Measurements from ENCODE around the gene FATE1.

Gene FATE1

DNA sequence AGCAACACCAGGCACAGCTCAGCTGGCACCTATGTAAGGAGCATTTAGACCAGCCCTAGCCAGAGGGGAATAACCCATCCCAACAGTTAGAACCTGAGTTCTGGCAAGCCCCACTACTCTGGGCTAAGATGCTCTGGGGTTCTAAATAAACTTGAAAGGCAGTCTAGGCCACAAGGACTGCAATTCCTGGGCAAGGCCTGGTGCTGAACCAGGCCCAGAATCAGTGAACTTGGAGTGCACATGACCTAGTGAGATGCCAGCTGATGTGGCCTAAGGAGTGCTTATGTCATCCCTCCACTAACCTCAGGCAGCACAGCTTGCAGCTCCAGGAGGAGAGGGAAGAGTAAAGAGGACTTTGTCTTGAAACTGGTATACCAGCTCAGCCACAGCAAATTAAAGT lies 28.2 kb upstream of the FATE1 start:
- H3K27ac ChIP-seq (ENCODE audit: extremely low read depth, low read depth, low read length), result no peak overlapping the region
- no peaks in the 10 kb centered on the region for H3K4me1 ChIP-seq (ENCODE audit: control insufficient read depth, insufficient read depth, low read length)
- no peak overlapping the region for H3K4me3 ChIP-seq (ENCODE audit: low read depth, low read length)
- CTCF ChIA-PET, result interaction anchor here (0.6 kb wide), 1 partner anchor 60 kb away, joined by 3 read pairs; no protein-coding TSS in a partner anchor
- POLR2A ChIA-PET, result no interaction called here
- H3K36me3 ChIP-seq (ENCODE audit: control insufficient read depth in 2 of 2, insufficient read depth in 1 of 2, low read length in 2 of 2), result no peaks in the 10 kb centered on the region
- TF ChIP-seq ZFP37 (tag by site-specific recombination; IDR thresholded peaks at IDR 0.05), result no peak
- TF ChIP-seq ZNF133 (tag by site-specific recombination; IDR thresholded peaks at IDR 0.05), result no peak
- no peak for TF ChIP-seq ZNF768 (tag by site-specific recombination; IDR thresholded peaks at IDR 0.05)
- no peak for TF ChIP-seq ZSCAN30 (tag by site-specific recombination; IDR thresholded peaks at IDR 0.05)
- no peak for TF ChIP-seq SCRT1 (tag by site-specific recombination; IDR thresholded peaks at IDR 0.05; ENCODE audit: borderline replicate concordance)
- TF ChIP-seq ZNF184 (tag by site-specific recombination; IDR thresholded peaks at IDR 0.05), result no peak
- no peak for TF ChIP-seq ZNF175 (tag by site-specific recombination; IDR thresholded peaks at IDR 0.05)
- TF ChIP-seq, protein P1, sequence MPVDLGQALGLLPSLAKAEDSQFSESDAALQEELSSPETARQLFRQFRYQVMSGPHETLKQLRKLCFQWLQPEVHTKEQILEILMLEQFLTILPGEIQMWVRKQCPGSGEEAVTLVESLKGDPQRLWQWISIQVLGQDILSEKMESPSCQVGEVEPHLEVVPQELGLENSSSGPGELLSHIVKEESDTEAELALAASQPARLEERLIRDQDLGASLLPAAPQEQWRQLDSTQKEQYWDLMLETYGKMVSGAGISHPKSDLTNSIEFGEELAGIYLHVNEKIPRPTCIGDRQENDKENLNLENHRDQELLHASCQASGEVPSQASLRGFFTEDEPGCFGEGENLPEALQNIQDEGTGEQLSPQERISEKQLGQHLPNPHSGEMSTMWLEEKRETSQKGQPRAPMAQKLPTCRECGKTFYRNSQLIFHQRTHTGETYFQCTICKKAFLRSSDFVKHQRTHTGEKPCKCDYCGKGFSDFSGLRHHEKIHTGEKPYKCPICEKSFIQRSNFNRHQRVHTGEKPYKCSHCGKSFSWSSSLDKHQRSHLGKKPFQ (tag by site-specific recombination; IDR thresholded peaks at IDR 0.05), result no peak
- TF ChIP-seq, protein P2, sequence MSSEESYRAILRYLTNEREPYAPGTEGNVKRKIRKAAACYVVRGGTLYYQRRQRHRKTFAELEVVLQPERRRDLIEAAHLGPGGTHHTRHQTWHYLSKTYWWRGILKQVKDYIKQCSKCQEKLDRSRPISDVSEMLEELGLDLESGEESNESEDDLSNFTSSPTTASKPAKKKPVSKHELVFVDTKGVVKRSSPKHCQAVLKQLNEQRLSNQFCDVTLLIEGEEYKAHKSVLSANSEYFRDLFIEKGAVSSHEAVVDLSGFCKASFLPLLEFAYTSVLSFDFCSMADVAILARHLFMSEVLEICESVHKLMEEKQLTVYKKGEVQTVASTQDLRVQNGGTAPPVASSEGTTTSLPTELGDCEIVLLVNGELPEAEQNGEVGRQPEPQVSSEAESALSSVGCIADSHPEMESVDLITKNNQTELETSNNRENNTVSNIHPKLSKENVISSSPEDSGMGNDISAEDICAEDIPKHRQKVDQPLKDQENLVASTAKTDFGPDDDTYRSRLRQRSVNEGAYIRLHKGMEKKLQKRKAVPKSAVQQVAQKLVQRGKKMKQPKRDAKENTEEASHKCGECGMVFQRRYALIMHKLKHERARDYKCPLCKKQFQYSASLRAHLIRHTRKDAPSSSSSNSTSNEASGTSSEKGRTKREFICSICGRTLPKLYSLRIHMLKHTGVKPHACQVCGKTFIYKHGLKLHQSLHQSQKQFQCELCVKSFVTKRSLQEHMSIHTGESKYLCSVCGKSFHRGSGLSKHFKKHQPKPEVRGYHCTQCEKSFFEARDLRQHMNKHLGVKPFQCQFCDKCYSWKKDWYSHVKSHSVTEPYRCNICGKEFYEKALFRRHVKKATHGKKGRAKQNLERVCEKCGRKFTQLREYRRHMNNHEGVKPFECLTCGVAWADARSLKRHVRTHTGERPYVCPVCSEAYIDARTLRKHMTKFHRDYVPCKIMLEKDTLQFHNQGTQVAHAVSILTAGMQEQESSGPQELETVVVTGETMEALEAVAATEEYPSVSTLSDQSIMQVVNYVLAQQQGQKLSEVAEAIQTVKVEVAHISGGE (tag by site-specific recombination; conservative IDR thresholded peaks at IDR 0.05; ENCODE audit: low read depth), result no peak
- TF ChIP-seq, protein P3, sequence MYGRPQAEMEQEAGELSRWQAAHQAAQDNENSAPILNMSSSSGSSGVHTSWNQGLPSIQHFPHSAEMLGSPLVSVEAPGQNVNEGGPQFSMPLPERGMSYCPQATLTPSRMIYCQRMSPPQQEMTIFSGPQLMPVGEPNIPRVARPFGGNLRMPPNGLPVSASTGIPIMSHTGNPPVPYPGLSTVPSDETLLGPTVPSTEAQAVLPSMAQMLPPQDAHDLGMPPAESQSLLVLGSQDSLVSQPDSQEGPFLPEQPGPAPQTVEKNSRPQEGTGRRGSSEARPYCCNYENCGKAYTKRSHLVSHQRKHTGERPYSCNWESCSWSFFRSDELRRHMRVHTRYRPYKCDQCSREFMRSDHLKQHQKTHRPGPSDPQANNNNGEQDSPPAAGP (tag by site-specific recombination; IDR thresholded peaks at IDR 0.05), result no peak
- TF ChIP-seq ZNF138 (tag by site-specific recombination; IDR thresholded peaks at IDR 0.05; ENCODE audit: borderline replicate concordance), result no peak
- no peak for TF ChIP-seq ZNF529 (tag by site-specific recombination; IDR thresholded peaks at IDR 0.05; ENCODE audit: insufficient replicate concordance)
- TF ChIP-seq KLF7 (tag by site-specific recombination; IDR thresholded peaks at IDR 0.05; ENCODE audit: borderline replicate concordance), result no peak
- no peak for TF ChIP-seq ZNF48 (tag by site-specific recombination; IDR thresholded peaks at IDR 0.05)
- TF ChIP-seq, protein P4, sequence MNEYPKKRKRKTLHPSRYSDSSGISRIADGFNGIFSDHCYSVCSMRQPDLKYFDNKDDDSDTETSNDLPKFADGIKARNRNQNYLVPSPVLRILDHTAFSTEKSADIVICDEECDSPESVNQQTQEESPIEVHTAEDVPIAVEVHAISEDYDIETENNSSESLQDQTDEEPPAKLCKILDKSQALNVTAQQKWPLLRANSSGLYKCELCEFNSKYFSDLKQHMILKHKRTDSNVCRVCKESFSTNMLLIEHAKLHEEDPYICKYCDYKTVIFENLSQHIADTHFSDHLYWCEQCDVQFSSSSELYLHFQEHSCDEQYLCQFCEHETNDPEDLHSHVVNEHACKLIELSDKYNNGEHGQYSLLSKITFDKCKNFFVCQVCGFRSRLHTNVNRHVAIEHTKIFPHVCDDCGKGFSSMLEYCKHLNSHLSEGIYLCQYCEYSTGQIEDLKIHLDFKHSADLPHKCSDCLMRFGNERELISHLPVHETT (tag by site-specific recombination; IDR thresholded peaks at IDR 0.05), result no peak
- TF ChIP-seq ZNF354C (tag by site-specific recombination; IDR thresholded peaks at IDR 0.05; ENCODE audit: borderline replicate concordance, low read depth), result no peak
- no peak for TF ChIP-seq MZF1 (tag by site-specific recombination; IDR thresholded peaks at IDR 0.05; ENCODE audit: borderline replicate concordance)
- TF ChIP-seq, protein P5, sequence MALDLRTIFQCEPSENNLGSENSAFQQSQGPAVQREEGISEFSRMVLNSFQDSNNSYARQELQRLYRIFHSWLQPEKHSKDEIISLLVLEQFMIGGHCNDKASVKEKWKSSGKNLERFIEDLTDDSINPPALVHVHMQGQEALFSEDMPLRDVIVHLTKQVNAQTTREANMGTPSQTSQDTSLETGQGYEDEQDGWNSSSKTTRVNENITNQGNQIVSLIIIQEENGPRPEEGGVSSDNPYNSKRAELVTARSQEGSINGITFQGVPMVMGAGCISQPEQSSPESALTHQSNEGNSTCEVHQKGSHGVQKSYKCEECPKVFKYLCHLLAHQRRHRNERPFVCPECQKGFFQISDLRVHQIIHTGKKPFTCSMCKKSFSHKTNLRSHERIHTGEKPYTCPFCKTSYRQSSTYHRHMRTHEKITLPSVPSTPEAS (tag by site-specific recombination; IDR thresholded peaks at IDR 0.05), result no peak
- H3K9me3 ChIP-seq (ENCODE audit: control insufficient read depth, insufficient read depth, low read depth, low read length), result no peaks in the 10 kb centered on the region
